Inflammatory macrophage treated with lipopolysaccharide for 1 hour (primary cell): ENCODE data around the gene FAM50A.
"Not testable (repeated sequence)": the region's sequence is repeated elsewhere in the genome, so short reads cannot be mapped to it uniquely, and the experiment has no call there.

ENCODE experiments used
- DNase-seq, 2 donors: peaks; one replicate each; pipeline ENCODE4 v3.0.0-alpha.2; 2020 to 2022

The FAM50A gene

GRCh38 chrX:154486052-154486395 lies 42.1 kb downstream of the FAM50A start:
- no peak for DNase-seq

- peak in 1 of 2 donors; percentile 21 for DNase-seq
Measured at GRCh38 chrX:154486396-154487207, 42.7 kb downstream of the FAM50A start, which contains the start of gene UBL4A. Gene UBL4A (minus strand): TSS chrX:154486615. CDS start chrX:154486584, 31 bp downstream.

GRCh38 chrX:154487518-154488290 lies 43.8 kb downstream of the FAM50A start:
- no peak for DNase-seq

- DNase-seq, result no peak
Measured at GRCh38 chrX:154488336-154489075, 44.6 kb downstream of the FAM50A start.

- DNase-seq, result no peak
Measured at GRCh38 chrX:154489182-154489581, 45.2 kb downstream of the FAM50A start.

- DNase-seq, result no peak
Measured at GRCh38 chrX:154490021-154490413, 46.1 kb downstream of the FAM50A start.

- peak; percentile 87 to 89 for DNase-seq
Measured at GRCh38 chrX:154490414-154491083, 46.6 kb downstream of the FAM50A start, which contains the start of gene SLC10A3. Gene SLC10A3 (minus strand): TSS chrX:154490629. CDS start chrX:154488940, 1,689 bp downstream.

- DNase-seq, result no peak
Measured at GRCh38 chrX:154494715-154495114, 50.8 kb downstream of the FAM50A start.

GRCh38 chrX:154495472-154495922 lies 51.6 kb downstream of the FAM50A start:
- DNase-seq, result no peak

- not testable (repeated sequence) for DNase-seq
Measured at GRCh38 chrX:154496591-154497137, 52.7 kb downstream of the FAM50A start.
